GM12864 (cell line): ENCODE data around the gene NRP1.

Source experiments
- DNase-seq: peaks from one replicate; pipeline ENCODE4 v3.0.0-alpha.2; 2011; ENCODE audit warnings: low read depth
- H3K4me3 ChIP-seq: 2 replicates; pipeline ENCODE4 v1.5.1; 2011; ENCODE audit warnings: mild to moderate bottlenecking, low read depth, low read length, control low read depth
- CTCF ChIP-seq: IDR thresholded peaks from 2 replicates; pipeline ENCODE4 v1.5.1; 2011; ENCODE audit warnings: low read depth, mild to moderate bottlenecking, moderate library complexity, low read length, control low read depth, inconsistent platforms; ENCODE audit errors: missing control alignments

Gene NRP1

DNA sequence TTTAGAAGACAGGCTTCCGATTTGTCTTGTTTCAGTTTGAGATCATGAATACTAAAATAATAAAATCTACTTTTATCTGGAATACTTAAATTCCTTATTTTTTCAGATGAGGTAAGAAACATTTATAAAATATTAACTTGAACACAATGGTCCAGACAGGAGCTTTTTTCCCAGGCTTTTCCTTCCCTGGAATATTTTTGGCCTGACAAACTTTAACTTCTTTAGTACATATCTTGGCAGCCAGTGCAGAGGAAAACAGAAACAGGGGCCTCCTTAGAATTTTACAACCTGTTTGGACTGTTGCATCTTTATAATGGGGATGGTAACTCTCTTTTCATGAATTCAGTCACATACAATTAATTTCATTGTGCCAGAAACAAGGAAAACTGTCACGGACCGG is 41.4 kb downstream of the NRP1 start:
- no peak overlapping the region for H3K4me3 ChIP-seq
- TF ChIP-seq CTCF = no peak
- no peak for DNase-seq

GRCh38 chr10:33291053-33291592 is 43.3 kb downstream of the NRP1 start:
- no peak for TF ChIP-seq CTCF
- H3K4me3 ChIP-seq = no peak overlapping the region
- no peak for DNase-seq

DNA sequence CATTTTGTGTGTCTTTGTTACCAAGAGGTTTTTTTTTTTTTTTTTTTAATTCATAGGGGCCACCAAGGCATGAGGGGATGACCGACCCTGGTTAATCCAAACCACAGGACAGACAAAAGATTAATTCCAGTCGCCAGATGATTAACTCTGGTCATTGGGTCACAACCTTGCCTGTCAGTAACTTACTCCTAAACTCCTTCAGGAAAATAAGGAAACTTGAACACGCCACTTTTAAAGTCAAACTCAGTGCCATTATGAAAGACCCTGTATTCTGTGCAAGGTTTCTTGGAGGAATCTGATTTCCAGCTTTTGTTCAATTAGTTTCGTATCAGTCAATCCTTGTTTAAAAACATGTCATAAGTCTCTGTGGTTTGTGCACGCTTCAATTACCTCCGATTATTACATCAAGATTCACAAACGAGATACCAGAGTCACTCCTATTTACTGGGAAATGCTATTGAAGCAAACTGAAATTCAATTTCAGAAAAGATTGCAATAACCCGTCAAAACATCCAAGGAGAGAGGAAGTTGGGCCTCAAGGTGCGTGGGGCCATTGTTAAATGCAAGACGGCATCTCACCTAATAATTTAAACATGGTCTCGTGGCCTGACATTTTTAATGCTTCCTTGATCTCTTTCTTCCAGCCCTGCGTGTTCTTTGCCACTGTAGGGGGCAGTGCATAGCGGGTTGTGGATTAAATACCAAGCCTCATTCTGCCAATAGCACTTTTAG is 44.0 kb downstream of the NRP1 start:
- no peak overlapping the region for H3K4me3 ChIP-seq
- no peak for TF ChIP-seq CTCF
- DNase-seq = no peak

DNA sequence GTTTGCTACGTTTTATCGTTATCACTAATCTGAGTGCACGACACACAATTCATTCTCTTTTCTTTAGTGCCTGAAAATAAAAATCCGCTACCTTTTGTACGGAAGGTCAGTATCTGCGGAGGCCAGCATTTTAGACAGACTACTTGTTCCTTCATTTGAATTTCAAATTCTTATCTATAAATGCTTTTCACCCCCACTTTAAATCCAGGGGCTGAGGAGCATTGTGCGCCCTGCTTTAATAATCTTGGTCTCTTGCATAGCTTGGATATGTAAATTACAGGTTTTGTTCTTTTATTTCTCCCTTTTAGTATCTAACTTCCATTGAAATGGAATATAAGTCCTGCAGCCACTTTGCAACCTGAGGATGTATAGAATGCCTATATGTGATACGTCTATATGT is 44.7 kb downstream of the NRP1 start:
- DNase-seq = no peak
- TF ChIP-seq CTCF = no peak
- no peak overlapping the region for H3K4me3 ChIP-seq

DNA sequence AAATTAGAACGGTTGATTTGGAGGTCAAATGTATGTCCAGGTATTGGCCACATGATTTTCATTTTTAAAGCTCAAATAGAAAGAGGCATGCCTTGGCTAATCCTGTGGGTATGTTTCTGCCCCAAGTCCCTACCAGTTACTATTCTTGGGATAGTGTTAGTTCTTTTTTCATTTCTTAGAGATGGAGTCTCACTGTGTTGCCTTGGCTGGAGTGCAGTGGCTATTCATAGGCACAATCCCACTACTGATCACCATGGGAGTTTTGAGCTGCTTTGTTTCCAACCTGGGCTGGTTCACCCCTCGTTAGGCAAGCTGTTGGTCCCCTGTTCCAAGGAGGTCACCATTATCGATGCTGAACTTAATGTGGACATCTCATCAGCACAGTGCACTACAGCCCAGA is 46.3 kb downstream of the NRP1 start:
- no peak for DNase-seq
- no peak for TF ChIP-seq CTCF
- H3K4me3 ChIP-seq = no peak overlapping the region

GRCh38 chr10:33287112-33287511 is 47.4 kb downstream of the NRP1 start:
- DNase-seq = no peak
- H3K4me3 ChIP-seq = no peak overlapping the region
- TF ChIP-seq CTCF = no peak
